ENCODE data around the gene CFD. TPM values are rescaled to one million over a fixed set of nuclear protein-coding genes. Genes with fewer than 3 reads are reported as not detected.

Gene CFD
- total RNA-seq, 1 experiment from 2014 or later, result 1.7 TPM

DNA sequence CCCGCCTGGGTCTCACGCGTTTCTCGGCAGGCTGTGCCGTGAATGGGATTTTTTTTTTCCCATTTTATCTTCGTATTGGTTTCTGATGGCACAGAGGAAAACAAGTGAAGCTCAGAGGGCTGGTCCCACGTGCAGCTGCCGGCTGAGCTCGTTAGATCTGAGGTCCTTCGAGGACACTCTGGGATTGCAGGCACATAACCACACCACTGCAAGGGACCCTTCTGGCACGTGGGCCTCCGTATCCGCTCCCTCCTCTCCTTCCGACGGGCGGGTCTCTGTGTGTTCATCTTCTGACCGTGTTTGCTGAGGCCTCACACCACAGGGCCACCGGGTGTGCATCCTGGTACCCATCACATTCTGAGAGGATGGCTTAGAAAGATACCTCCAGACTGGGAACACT, 16.6 kb downstream of the CFD start (continued):
- TF ChIP-seq, protein P1, sequence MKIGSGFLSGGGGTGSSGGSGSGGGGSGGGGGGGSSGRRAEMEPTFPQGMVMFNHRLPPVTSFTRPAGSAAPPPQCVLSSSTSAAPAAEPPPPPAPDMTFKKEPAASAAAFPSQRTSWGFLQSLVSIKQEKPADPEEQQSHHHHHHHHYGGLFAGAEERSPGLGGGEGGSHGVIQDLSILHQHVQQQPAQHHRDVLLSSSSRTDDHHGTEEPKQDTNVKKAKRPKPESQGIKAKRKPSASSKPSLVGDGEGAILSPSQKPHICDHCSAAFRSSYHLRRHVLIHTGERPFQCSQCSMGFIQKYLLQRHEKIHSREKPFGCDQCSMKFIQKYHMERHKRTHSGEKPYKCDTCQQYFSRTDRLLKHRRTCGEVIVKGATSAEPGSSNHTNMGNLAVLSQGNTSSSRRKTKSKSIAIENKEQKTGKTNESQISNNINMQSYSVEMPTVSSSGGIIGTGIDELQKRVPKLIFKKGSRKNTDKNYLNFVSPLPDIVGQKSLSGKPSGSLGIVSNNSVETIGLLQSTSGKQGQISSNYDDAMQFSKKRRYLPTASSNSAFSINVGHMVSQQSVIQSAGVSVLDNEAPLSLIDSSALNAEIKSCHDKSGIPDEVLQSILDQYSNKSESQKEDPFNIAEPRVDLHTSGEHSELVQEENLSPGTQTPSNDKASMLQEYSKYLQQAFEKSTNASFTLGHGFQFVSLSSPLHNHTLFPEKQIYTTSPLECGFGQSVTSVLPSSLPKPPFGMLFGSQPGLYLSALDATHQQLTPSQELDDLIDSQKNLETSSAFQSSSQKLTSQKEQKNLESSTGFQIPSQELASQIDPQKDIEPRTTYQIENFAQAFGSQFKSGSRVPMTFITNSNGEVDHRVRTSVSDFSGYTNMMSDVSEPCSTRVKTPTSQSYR (CRISPR knock-in tag; IDR thresholded peaks at IDR 0.05), result no peak
- TF ChIP-seq MAX (CRISPR knock-in tag; IDR thresholded peaks at IDR 0.05) (no peak), ATF3 (CRISPR knock-in tag; conservative IDR thresholded peaks at IDR 0.05) (no peak), NR2C2 (CRISPR knock-in tag; IDR thresholded peaks at IDR 0.05) (no peak), FOXP1 (CRISPR knock-in tag; IDR thresholded peaks at IDR 0.05; ENCODE audit: borderline replicate concordance) (no peak), ETV6 (CRISPR knock-in tag; IDR thresholded peaks at IDR 0.05) (no peak), HMGA2 (CRISPR knock-in tag; IDR thresholded peaks at IDR 0.05) (no peak)
- TF ChIP-seq, protein P2, sequence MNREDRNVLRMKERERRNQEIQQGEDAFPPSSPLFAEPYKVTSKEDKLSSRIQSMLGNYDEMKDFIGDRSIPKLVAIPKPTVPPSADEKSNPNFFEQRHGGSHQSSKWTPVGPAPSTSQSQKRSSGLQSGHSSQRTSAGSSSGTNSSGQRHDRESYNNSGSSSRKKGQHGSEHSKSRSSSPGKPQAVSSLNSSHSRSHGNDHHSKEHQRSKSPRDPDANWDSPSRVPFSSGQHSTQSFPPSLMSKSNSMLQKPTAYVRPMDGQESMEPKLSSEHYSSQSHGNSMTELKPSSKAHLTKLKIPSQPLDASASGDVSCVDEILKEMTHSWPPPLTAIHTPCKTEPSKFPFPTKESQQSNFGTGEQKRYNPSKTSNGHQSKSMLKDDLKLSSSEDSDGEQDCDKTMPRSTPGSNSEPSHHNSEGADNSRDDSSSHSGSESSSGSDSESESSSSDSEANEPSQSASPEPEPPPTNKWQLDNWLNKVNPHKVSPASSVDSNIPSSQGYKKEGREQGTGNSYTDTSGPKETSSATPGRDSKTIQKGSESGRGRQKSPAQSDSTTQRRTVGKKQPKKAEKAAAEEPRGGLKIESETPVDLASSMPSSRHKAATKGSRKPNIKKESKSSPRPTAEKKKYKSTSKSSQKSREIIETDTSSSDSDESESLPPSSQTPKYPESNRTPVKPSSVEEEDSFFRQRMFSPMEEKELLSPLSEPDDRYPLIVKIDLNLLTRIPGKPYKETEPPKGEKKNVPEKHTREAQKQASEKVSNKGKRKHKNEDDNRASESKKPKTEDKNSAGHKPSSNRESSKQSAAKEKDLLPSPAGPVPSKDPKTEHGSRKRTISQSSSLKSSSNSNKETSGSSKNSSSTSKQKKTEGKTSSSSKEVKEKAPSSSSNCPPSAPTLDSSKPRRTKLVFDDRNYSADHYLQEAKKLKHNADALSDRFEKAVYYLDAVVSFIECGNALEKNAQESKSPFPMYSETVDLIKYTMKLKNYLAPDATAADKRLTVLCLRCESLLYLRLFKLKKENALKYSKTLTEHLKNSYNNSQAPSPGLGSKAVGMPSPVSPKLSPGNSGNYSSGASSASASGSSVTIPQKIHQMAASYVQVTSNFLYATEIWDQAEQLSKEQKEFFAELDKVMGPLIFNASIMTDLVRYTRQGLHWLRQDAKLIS (CRISPR knock-in tag; IDR thresholded peaks at IDR 0.05; ENCODE audit: borderline replicate concordance), result no peak

DNA sequence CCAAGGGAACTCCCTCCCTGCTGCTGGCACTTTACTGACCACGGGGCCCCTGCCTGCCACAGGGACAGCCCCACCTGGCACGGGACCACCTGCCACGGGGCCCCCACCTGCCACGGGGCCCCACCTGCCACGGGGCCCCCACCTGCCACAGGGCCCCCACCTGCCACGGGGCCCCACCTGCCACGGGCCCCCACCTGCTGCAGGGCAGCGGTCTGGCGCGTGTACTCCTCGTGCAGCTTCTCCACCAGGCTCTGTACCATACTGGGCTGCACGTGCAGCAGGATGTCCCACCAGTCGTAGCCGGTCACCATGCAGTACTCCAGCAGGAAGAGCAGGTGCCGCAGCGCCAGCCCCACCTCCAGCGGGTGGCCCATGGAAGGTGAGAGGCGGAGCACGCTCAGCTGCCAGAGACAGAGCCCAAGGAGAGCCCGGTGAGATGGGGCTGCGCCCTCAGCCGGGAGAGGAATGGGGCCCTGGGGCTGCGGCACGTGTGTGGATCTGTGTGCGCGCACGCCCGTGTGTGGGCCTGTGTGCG, 17.4 kb downstream of the CFD start:
- ATAC-seq (no peak), DNase-seq (ENCODE audit: low spot score) (no peak)
- H3K27me3 Mint-ChIP-seq (ENCODE audit: low read depth), result no peaks in the 10 kb centered on the region
- POLR2A ChIA-PET, result no interaction called here
- H3K36me3 Mint-ChIP-seq, result peaks cover 19% of the 10 kb centered on the region
- no peaks in the 10 kb centered on the region for H3K4me1 Mint-ChIP-seq
- H3K9me3 Mint-ChIP-seq, result no peaks in the 10 kb centered on the region
- H3K27ac Mint-ChIP-seq, result no peak overlapping the region
- CTCF ChIA-PET, result interaction anchor here (0.7 to 2.5 kb wide), 2 partner anchors 20 to 380 kb away, joined by 3 to 7 read pairs; no protein-coding TSS in a partner anchor
- H3K4me3 Mint-ChIP-seq, result no peak overlapping the region
- TF ChIP-seq, protein P3, sequence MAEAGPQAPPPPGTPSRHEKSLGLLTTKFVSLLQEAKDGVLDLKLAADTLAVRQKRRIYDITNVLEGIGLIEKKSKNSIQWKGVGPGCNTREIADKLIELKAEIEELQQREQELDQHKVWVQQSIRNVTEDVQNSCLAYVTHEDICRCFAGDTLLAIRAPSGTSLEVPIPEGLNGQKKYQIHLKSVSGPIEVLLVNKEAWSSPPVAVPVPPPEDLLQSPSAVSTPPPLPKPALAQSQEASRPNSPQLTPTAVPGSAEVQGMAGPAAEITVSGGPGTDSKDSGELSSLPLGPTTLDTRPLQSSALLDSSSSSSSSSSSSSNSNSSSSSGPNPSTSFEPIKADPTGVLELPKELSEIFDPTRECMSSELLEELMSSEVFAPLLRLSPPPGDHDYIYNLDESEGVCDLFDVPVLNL (CRISPR knock-in tag; IDR thresholded peaks at IDR 0.05; ENCODE audit: borderline replicate concordance, low read depth), result no peak
- TF ChIP-seq, protein P4, sequence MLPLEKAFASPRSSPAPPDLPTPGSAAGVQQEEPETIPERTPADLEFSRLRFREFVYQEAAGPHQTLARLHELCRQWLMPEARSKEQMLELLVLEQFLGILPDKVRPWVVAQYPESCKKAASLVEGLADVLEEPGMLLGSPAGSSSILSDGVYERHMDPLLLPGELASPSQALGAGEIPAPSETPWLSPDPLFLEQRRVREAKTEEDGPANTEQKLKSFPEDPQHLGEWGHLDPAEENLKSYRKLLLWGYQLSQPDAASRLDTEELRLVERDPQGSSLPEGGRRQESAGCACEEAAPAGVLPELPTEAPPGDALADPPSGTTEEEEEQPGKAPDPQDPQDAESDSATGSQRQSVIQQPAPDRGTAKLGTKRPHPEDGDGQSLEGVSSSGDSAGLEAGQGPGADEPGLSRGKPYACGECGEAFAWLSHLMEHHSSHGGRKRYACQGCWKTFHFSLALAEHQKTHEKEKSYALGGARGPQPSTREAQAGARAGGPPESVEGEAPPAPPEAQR (CRISPR knock-in tag; IDR thresholded peaks at IDR 0.05), result no peak
- TF ChIP-seq IRF2 (CRISPR knock-in tag; IDR thresholded peaks at IDR 0.05; ENCODE audit: borderline replicate concordance, low read depth) (no peak), ETV6 (CRISPR knock-in tag; IDR thresholded peaks at IDR 0.05) (no peak), USF1 (CRISPR knock-in tag; IDR thresholded peaks at IDR 0.05) (no peak), OVOL2 (CRISPR knock-in tag; IDR thresholded peaks at IDR 0.05; ENCODE audit: borderline replicate concordance) (no peak), E2F5 (CRISPR knock-in tag; IDR thresholded peaks at IDR 0.05) (no peak), CBFB (CRISPR knock-in tag; IDR thresholded peaks at IDR 0.05; ENCODE audit: low read depth) (no peak)
- TF ChIP-seq, protein P5, sequence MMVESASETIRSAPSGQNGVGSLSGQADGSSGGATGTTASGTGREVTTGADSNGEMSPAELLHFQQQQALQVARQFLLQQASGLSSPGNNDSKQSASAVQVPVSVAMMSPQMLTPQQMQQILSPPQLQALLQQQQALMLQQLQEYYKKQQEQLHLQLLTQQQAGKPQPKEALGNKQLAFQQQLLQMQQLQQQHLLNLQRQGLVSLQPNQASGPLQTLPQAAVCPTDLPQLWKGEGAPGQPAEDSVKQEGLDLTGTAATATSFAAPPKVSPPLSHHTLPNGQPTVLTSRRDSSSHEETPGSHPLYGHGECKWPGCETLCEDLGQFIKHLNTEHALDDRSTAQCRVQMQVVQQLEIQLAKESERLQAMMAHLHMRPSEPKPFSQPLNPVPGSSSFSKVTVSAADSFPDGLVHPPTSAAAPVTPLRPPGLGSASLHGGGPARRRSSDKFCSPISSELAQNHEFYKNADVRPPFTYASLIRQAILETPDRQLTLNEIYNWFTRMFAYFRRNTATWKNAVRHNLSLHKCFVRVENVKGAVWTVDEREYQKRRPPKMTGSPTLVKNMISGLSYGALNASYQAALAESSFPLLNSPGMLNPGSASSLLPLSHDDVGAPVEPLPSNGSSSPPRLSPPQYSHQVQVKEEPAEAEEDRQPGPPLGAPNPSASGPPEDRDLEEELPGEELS (CRISPR knock-in tag; IDR thresholded peaks at IDR 0.05), result no peak
- TF ChIP-seq, protein P6, sequence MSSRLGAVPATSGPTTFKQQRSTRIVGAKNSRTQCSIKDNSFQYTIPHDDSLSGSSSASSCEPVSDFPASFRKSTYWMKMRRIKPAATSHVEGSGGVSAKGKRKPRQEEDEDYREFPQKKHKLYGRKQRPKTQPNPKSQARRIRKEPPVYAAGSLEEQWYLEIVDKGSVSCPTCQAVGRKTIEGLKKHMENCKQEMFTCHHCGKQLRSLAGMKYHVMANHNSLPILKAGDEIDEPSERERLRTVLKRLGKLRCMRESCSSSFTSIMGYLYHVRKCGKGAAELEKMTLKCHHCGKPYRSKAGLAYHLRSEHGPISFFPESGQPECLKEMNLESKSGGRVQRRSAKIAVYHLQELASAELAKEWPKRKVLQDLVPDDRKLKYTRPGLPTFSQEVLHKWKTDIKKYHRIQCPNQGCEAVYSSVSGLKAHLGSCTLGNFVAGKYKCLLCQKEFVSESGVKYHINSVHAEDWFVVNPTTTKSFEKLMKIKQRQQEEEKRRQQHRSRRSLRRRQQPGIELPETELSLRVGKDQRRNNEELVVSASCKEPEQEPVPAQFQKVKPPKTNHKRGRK (CRISPR knock-in tag; IDR thresholded peaks at IDR 0.05; ENCODE audit: borderline replicate concordance), result no peak
- TF ChIP-seq, protein P7, sequence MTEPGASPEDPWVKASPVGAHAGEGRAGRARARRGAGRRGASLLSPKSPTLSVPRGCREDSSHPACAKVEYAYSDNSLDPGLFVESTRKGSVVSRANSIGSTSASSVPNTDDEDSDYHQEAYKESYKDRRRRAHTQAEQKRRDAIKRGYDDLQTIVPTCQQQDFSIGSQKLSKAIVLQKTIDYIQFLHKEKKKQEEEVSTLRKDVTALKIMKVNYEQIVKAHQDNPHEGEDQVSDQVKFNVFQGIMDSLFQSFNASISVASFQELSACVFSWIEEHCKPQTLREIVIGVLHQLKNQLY (CRISPR knock-in tag; IDR thresholded peaks at IDR 0.05), result no peak

All from WTC11 (cell line).